ENCODE data around the gene TEX52. TPM values are rescaled to one million over a fixed set of nuclear protein-coding genes. Genes with fewer than 3 reads are reported as not detected.

TEX52 gene
- total RNA-seq, 3 donors from 2014 or later = not detected

- no peak for DNase-seq
- H3K4me3 Mint-ChIP-seq = no peak overlapping the region
- no peak for ATAC-seq
- H3K9me3 Mint-ChIP-seq = no peaks in the 10 kb centered on the region
- H3K4me1 Mint-ChIP-seq (ENCODE audit: low read depth) = peaks cover 1% of the 10 kb centered on the region
- H3K27me3 Mint-ChIP-seq (ENCODE audit: low read depth) = no peaks in the 10 kb centered on the region
- peaks cover 9% of the 10 kb centered on the region for H3K36me3 Mint-ChIP-seq (ENCODE audit: insufficient read depth)
These were observed 2.0 kb downstream of the TEX52 start for GRCh38 chr12:2854669-2855453.

DNA sequence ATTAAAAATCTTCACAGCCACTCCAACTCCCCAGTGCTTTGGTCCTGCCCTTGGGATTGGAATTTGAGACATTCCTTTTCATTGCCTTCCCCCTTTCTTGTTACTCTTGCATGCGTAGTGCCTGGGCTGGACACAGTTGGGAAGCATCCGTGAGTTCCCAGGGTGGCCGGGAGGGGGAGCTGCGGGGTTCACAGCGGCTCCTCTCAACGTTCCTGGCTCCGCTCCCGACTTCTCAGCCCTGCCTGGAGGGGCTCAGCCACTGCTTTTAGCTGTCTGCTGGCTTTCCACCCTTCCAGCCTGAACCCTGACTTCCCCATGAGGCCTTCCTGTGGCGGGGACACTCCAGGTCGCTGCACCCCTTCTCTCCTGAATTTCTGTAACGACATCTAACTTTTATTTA lies 3.2 kb downstream of the TEX52 start:
- DNase-seq (peak; percentile 42), ATAC-seq (peak; percentile 70)
- Mint-ChIP-seq H3K27me3 (ENCODE audit: low read depth) (no peaks in the 10 kb centered on the region), H3K4me1 (ENCODE audit: low read depth) (peaks cover 1% of the 10 kb centered on the region), H3K9me3 (no peaks in the 10 kb centered on the region), H3K4me3 (no peak overlapping the region), H3K36me3 (ENCODE audit: insufficient read depth) (peaks cover 9% of the 10 kb centered on the region)

DNA sequence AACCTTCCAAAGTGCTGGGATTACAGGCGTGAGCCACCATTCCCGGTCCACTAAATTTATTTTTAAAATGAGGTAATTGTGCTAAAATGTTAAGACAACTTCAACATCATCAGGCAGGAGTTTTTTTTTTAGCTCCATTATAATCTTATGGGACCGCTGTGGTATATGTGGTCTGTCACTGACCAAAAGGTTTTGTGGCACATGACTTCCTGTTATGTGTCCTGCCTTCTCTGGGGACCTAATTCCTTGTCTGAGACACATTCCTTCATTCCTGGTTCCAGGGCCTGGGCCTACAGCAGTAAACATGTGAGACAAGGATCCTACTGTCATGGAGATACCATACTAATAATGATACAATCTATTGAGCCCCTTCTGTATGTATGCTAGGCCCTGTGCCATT lies 4.9 kb downstream of the TEX52 start:
- ATAC-seq = no peak
- no peak overlapping the region for H3K4me3 Mint-ChIP-seq
- peaks cover 11% of the 10 kb centered on the region for H3K36me3 Mint-ChIP-seq (ENCODE audit: insufficient read depth)
- peaks cover 1% of the 10 kb centered on the region for H3K4me1 Mint-ChIP-seq (ENCODE audit: low read depth)
- no peak for DNase-seq
- no peaks in the 10 kb centered on the region for H3K27me3 Mint-ChIP-seq (ENCODE audit: low read depth)
- H3K9me3 Mint-ChIP-seq = no peaks in the 10 kb centered on the region

GRCh38 chr12:2845280-2845679 lies 11.6 kb downstream of the TEX52 start:
- Mint-ChIP-seq H3K27me3 (ENCODE audit: low read depth) (no peaks in the 10 kb centered on the region), H3K36me3 (ENCODE audit: insufficient read depth) (peaks cover 17% of the 10 kb centered on the region), H3K9me3 (no peaks in the 10 kb centered on the region), H3K4me3 (no peak overlapping the region), H3K4me1 (ENCODE audit: low read depth) (no peaks in the 10 kb centered on the region)
- DNase-seq (no peak), ATAC-seq (no peak)

- Mint-ChIP-seq H3K36me3 (ENCODE audit: insufficient read depth) (peaks cover 18% of the 10 kb centered on the region), H3K9me3 (no peaks in the 10 kb centered on the region), H3K4me1 (ENCODE audit: low read depth) (no peaks in the 10 kb centered on the region), H3K27me3 (ENCODE audit: low read depth) (no peaks in the 10 kb centered on the region), H3K4me3 (no peak overlapping the region)
- ATAC-seq (no peak), DNase-seq (no peak)
These were observed 12.1 kb downstream of the TEX52 start for GRCh38 chr12:2844786-2845185.

DNA sequence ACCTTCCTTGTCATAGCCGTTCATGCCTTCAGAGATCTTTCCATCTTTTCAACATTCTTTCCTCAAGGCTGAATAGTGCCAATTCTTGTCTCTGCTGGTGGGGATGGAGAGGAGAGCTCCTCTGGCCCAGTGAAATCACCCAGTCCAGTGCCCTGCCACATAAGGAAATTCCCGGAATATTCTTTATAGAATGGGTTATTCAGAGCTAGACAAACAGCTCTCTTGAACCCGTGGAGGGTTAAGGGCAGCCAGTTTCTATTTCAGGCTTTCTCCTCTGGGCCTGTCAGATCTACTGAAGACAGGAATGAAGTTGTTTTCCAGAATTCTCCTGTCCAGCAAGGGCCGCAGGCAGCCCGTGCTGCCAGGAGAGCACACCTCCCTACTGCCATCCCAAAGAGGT lies 13.9 kb downstream of the TEX52 start:
- Mint-ChIP-seq H3K4me3 (no peak overlapping the region), H3K4me1 (ENCODE audit: low read depth) (no peaks in the 10 kb centered on the region), H3K36me3 (ENCODE audit: insufficient read depth) (peaks cover 30% of the 10 kb centered on the region), H3K9me3 (no peaks in the 10 kb centered on the region), H3K27me3 (ENCODE audit: low read depth) (no peaks in the 10 kb centered on the region)
- no peak for ATAC-seq
- DNase-seq = no peak

DNA sequence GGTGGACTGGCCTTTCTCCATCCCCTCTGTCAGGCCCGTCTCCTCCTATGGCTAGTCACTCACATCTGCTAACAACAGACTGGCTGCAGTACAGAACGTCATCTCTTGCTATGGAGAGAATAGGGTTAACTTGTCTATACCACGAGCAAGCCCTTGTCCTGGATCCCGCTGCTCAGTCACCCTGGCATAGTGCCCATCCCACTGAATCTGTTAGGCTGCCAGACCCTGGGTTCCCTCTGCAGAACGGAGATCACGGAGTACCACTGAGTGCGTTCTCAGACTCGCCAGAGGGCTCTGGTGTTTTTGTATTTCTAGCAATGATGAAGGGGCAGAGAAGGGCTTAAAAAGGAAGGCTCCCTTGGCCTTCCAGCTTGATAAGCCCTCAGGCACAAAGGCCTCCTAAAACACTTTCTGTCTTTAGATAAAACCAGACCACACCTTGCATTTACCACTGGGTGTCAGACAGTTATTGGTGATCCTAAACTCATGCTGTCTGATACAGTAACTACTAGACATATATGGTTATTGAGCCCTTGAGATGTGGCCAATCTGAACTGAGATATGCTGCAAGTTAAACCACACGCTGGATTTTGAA lies 15.7 kb downstream of the TEX52 start:
- ATAC-seq = no peak
- Mint-ChIP-seq H3K36me3 (ENCODE audit: insufficient read depth) (peaks cover 33% of the 10 kb centered on the region), H3K4me1 (ENCODE audit: low read depth) (no peaks in the 10 kb centered on the region), H3K4me3 (no peak overlapping the region), H3K9me3 (no peaks in the 10 kb centered on the region), H3K27me3 (ENCODE audit: low read depth) (no peaks in the 10 kb centered on the region)
- DNase-seq = no peak

GRCh38 chr12:2836574-2836973 lies 20.3 kb downstream of the TEX52 start:
- Mint-ChIP-seq H3K4me3 (no peak overlapping the region), H3K4me1 (ENCODE audit: low read depth) (peaks cover 2% of the 10 kb centered on the region), H3K36me3 (ENCODE audit: insufficient read depth) (peaks cover 27% of the 10 kb centered on the region), H3K9me3 (no peaks in the 10 kb centered on the region), H3K27me3 (ENCODE audit: low read depth) (no peaks in the 10 kb centered on the region)
- DNase-seq (no peak), ATAC-seq (no peak)

GRCh38 chr12:2835691-2836403 lies 21.0 kb downstream of the TEX52 start:
- no peaks in the 10 kb centered on the region for H3K27me3 Mint-ChIP-seq (ENCODE audit: low read depth)
- H3K9me3 Mint-ChIP-seq = no peaks in the 10 kb centered on the region
- DNase-seq = no peak
- H3K4me1 Mint-ChIP-seq (ENCODE audit: low read depth) = peaks cover 2% of the 10 kb centered on the region
- ATAC-seq = no peak
- peaks cover 28% of the 10 kb centered on the region for H3K36me3 Mint-ChIP-seq (ENCODE audit: insufficient read depth)
- no peak overlapping the region for H3K4me3 Mint-ChIP-seq

- Mint-ChIP-seq H3K4me1 (ENCODE audit: low read depth) (peaks cover 2% of the 10 kb centered on the region), H3K9me3 (no peaks in the 10 kb centered on the region), H3K27me3 (ENCODE audit: low read depth) (no peaks in the 10 kb centered on the region), H3K36me3 (ENCODE audit: insufficient read depth) (peaks cover 28% of the 10 kb centered on the region), H3K4me3 (no peak within 1 kb of the TSS)
- DNase-seq (no peak), ATAC-seq (no peak)
These were observed 22.0 kb downstream of the TEX52 start, which contains the start of gene NRIP2 for GRCh38 chr12:2834581-2835491. NRIP2 (minus strand) TSS chr12:2835035; CDS start chr12:2834983, 52 bp downstream.

DNA sequence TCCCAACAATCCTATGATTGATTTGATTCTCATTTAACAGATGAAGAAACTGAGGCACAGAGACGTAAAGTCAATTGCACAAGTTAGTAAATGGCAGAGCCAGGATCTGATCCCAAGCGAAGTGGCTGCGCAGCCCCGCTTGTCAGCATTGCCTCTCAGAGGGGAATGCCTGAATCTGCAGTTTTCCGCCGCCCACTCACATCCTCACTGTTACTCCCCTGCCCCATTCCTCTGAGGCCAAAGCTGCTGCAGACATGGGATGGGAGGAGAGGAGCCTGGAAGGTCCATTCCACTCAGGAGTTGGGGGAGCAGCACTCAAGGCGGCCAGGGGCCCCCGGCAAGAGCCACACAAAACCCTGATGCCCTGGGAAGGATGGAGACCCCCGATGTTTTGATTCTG lies 23.0 kb downstream of the TEX52 start:
- Mint-ChIP-seq H3K9me3 (no peaks in the 10 kb centered on the region), H3K27me3 (ENCODE audit: low read depth) (no peaks in the 10 kb centered on the region), H3K4me3 (no peak overlapping the region), H3K4me1 (ENCODE audit: low read depth) (peaks cover 2% of the 10 kb centered on the region), H3K36me3 (ENCODE audit: insufficient read depth) (peaks cover 24% of the 10 kb centered on the region)
- ATAC-seq (no peak), DNase-seq (no peak)

DNA sequence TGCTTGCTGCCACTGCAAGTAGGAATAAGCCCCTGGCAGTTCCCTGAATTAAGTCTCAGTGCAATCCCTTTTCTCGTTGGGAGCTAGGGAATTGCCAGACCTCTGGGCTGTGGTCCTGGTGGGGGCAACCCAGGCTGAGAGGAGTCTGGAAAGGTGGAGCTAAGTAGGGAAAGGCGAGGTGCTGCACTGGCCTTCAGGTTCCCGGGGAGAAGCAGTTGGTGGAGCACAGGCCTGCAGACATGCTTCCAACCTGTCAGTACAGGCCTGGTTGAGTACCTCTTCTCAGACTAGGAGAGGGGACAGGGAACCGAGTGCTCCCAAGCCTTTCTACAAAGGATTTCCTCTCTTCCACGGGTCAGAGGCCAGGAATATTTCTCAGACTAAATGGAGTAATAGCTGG lies 23.5 kb downstream of the TEX52 start:
- no peaks in the 10 kb centered on the region for H3K9me3 Mint-ChIP-seq
- H3K27me3 Mint-ChIP-seq (ENCODE audit: low read depth) = no peaks in the 10 kb centered on the region
- peaks cover 2% of the 10 kb centered on the region for H3K4me1 Mint-ChIP-seq (ENCODE audit: low read depth)

DNA sequence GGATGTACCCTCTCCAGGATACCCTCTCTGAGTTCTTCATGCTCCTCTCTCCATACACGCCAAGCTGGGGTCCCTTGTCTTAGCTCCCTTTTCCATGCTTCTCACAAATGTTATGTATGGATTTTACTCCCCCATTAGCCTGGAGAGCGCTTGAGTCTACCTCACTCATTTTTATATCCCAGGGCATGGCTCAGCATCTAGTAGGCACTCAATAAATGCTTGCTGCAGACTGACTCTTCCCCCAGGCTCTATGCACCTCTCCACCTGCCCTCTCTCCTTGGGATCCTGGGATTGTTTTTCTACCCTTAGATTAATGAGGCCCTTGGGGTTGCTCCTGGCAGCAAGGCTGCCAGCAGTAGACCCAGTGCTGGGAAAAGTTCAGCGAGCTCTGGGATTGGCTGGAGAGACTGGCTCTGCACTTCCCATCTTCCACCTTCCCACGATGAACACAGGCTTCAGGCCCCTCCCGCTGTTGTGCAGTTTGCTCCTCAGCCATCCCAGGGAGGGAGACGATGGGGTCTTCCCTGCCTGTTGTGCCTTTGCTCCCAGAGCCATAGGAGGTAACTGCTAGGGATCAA lies 24.2 kb downstream of the TEX52 start:
- H3K27me3 Mint-ChIP-seq (ENCODE audit: low read depth) = no peaks in the 10 kb centered on the region
- no peak for ATAC-seq

More for the DNA sequence above, 23.5 kb downstream of the TEX52 start:
- peaks cover 24% of the 10 kb centered on the region for H3K36me3 Mint-ChIP-seq (ENCODE audit: insufficient read depth)
- H3K4me3 Mint-ChIP-seq = no peak overlapping the region
- DNase-seq (no peak), ATAC-seq (no peak)

GRCh38 chr12:2829275-2829674 lies 27.6 kb downstream of the TEX52 start:
- Mint-ChIP-seq H3K27me3 (ENCODE audit: low read depth) (no peaks in the 10 kb centered on the region), H3K4me3 (no peak overlapping the region), H3K4me1 (ENCODE audit: low read depth) (no peaks in the 10 kb centered on the region), H3K9me3 (no peaks in the 10 kb centered on the region), H3K36me3 (ENCODE audit: insufficient read depth) (peaks cover 40% of the 10 kb centered on the region)
- ATAC-seq (no peak), DNase-seq (no peak)

More for the DNA sequence above, 24.2 kb downstream of the TEX52 start:
- H3K4me1 Mint-ChIP-seq (ENCODE audit: low read depth) = peaks cover 2% of the 10 kb centered on the region
- H3K36me3 Mint-ChIP-seq (ENCODE audit: insufficient read depth) = peaks cover 25% of the 10 kb centered on the region
- H3K4me3 Mint-ChIP-seq = no peak overlapping the region
- no peaks in the 10 kb centered on the region for H3K9me3 Mint-ChIP-seq
- no peak for DNase-seq
